Right cardiac atrium (tissue), 5 donors: ENCODE results near the gene CRYBB3. TPM values are rescaled to one million over a fixed set of nuclear protein-coding genes. Genes with fewer than 3 reads are reported as not detected.
A peak's percentile ranks its signal among the peaks of the same experiment; 100 is the strongest.

ENCODE experiments used
- ATAC-seq, 2 donors: fragments of 200-7000 bp; cut with Tn5 transposase; one replicate each; pipeline versions ENCODE4 v1.8.0 to v1.9.1; 2020; ENCODE audit warnings: moderate library complexity in 2 of 2, mild to moderate bottlenecking in 1 of 2
- DNase-seq, 3 donors: peaks; one replicate each; pipeline ENCODE4 v3.0.0-alpha.2; 2020
- H3K27ac ChIP-seq: one replicate; pipeline ENCODE4 v1.5.1; 2013; ENCODE audit warnings: mild to moderate bottlenecking, low read length, control low read depth, moderate library complexity
- H3K27me3 ChIP-seq: one replicate; pipeline ENCODE4 v1.6.1; 2013; ENCODE audit not compliant: control insufficient read depth, insufficient read depth
- H3K4me1 ChIP-seq: one replicate; pipeline ENCODE4 v1.6.1; 2013; ENCODE audit warnings: low read length; ENCODE audit not compliant: control insufficient read depth, insufficient read depth
- H3K4me3 ChIP-seq: one replicate; pipeline ENCODE4 v1.5.1; 2013; ENCODE audit warnings: low read length, control low read depth
- H3K9me3 ChIP-seq: one replicate; pipeline ENCODE4 v1.6.1; 2013; ENCODE audit warnings: low read length; ENCODE audit not compliant: control insufficient read depth
- WGBS: extraction: QIAGEN DNeasy Blood & Tissue Kit; methylation state at CpG from one replicate; pipeline ENCODE4 v1.1.7; 2013; 5-methylcytosine and 5-hydroxymethylcytosine counted together
- intact Hi-C, 4 donors: fragments of 100-400 bp; cut with DNase I; formaldehyde crosslinking; loops; one replicate each; pipeline versions ENCODE4 v1.11.0 to v1.14.0; 2022 to 2023
- polyA plus RNA-seq: library from polyadenylated mRNA; stranded (reverse); fragments of 200-250 nt; gene quantifications from one replicate; pipeline ENCODE4 v1.2.3, GENCODE V29; 2013
- total RNA-seq, 4 donors: library from RNA; stranded (reverse); fragmentation: NEBNext Ultra II Directional; extraction: Animal tissue kit (Norgen Biotek cat#: 25700); gene quantifications; one replicate each; pipeline ENCODE4 v1.2.1, GENCODE V29; 2021
- donor health status: healthy with polysubstance abuse.
- donor health status: DM: no; HTN: yes; CAD: no.
- donor health status: DM: no; HTN: no; CAD: no.
- donor health status: DM: no; HTN: yes; CAD: no; lungs with severe emphysema.
- donor health status: DM: yes; HTN: yes; CAD: no.

Gene CRYBB3
- total and polyA plus RNA-seq, 5 donors = 0.11 TPM; not detected in 4

DNA sequence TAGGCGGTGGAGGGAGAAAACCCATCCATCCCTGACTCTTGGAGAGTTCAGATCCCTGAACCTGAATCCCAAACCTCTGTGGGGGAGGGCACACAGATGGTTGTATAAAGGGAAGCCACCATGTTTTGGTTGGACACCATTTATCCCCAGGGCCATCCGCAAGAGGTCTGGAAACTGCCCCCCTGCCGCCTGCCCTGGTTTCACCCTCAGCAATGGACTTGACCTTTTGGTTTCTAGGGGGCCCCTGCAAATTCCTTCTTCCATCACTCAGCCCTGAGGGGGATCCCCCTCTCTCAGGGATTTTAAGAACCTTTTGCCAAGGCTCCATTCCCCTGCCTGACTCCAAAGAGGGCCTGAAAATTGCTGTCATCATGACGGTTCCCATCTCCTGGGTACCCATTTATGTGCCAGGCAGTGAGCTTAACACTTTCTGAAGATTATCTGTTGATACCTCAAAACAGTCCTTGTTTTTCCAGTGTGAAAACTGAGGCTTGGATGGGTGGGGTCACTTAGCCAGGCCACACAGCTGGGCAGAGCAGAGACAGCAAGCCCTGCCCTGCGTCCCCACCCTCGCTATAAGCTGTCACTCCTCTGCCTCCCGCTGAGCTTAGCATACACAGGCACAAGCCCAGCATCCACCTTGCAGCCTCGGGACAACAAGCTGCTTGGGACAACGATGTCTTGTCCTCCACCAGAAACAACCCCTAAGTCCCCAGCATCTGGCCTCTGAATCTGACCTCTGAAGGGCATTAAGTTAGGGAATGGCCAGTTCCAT lies 33.2 kb upstream of the CRYBB3 start:
- peak; percentile 32 to 63 for ATAC-seq
- H3K4me1 ChIP-seq = no peaks in the 10 kb centered on the region
- no peak overlapping the region for H3K27ac ChIP-seq
- intact Hi-C loops = no loop called here
- H3K27me3 ChIP-seq = no peaks in the 10 kb centered on the region
- DNase-seq = no peak
- H3K9me3 ChIP-seq = no peaks in the 10 kb centered on the region
- WGBS = 83% methylated on average over 9 of the region's 9 CpGs
- H3K4me3 ChIP-seq = no peak overlapping the region

DNA sequence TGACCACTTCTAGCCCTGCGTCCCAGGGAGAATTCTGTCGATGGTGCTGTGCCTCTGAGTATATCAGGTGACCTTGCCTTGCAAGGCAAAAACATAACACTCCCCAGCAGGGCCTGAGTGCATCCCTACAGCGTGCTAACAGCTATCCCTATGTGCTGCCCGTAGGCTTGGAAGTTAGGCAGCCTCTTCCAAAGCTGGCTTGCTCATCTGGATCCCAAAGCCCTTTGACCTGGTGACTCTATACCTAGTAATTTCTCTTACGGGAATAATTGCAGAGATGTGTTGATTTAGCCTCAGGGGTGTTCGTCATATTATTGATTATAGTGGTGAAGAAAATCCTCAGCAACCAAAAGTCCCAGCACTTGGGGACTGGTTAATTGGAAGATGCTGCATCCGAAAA lies 32.6 kb upstream of the CRYBB3 start:
- H3K27ac ChIP-seq = no peak overlapping the region
- H3K9me3 ChIP-seq = no peaks in the 10 kb centered on the region
- 84% methylated on average over 7 of the region's 7 CpGs for WGBS
- intact Hi-C loops = no loop called here
- no peak overlapping the region for H3K4me3 ChIP-seq
- DNase-seq (no peak), ATAC-seq (no peak)
- no peaks in the 10 kb centered on the region for H3K27me3 ChIP-seq
- no peaks in the 10 kb centered on the region for H3K4me1 ChIP-seq

DNA sequence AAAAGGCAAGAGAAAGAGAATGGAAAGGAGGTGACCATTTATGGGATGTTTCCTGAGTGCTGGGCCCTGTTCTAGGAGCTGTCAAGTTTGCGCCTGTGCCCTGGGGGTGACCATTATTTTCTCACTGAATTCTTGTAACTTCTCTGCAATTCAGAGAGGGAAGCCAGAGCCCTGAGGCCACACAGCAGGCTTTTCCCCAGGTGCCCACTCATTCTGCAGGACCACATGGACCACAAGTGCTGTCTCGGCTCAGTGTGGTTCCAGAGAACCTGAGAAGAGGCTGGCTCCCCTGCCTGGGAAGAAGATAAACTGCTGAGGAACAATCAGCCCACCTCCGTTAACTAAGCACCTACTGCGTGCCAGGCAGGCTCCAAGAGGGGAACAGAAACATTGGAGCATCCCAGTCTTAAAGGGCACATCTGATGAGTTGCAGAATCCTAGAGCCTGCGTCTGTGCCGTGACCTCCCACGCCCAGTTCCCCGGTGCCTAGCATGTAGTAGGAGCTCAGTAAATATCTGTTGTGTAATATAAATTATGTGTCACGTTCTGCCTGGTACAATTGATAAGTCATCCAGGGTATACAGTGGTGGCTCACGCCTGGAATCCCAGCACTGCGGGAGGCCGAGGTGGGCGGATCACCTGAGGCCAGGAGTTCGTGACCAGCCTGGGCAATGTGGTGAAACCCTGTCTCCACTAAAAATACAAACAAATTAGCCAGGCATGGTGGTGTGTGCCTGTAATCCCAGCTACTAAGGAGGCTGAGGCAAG lies 31.6 kb upstream of the CRYBB3 start:
- no peak for DNase-seq
- Histone ChIP-seq H3K4me1 (no peaks in the 10 kb centered on the region), H3K9me3 (no peaks in the 10 kb centered on the region), H3K27me3 (no peaks in the 10 kb centered on the region), H3K27ac (no peak overlapping the region), H3K4me3 (no peak overlapping the region)
- intact Hi-C loops = no loop called here
- WGBS = 92% methylated on average over 14 of the region's 14 CpGs
- ATAC-seq = no peak

DNA sequence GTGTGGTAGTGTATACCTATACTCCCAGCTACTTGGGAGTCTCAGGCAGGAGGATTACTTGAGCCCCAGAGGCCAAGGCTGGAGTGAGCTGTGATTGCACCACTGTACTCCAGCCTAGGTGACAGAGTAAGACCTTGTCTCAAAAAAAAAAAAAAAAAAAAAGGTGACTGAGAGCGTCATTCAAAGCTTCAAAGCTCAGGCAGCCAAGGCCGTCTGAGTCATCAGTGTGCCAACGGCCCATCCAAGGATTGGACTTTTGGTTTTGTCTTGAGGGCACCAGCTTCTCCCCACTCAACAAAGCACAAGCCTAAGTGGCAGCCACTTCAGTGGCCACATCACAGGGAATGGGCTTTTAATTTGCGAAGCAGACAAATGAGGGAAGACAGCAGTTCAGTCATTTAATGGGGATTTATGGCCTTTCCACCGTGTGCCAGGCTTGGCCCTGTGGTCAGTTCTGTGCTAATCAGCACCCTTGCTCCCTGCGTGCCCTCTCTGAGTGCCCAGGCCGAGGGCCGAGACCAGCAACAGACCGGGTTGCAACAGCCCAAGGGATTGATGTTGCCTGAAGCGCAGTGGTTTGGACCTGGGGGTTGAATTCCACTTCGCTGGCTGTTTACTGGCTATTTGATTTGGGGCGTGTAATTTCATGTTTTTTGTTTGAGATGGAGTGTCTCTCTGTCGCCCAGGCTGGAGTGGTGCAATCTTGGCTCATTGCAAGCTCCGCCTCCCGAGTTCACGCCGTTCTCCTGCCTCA lies 30.2 kb upstream of the CRYBB3 start:
- intact Hi-C loops = loop anchor here in 2 of 4 donors (2.0 to 5.0 kb wide), 3 partner anchors 57 to 89 kb away; no protein-coding TSS in a partner anchor
- DNase-seq = peak in 1 of 3 donors; percentile 24
- Histone ChIP-seq H3K9me3 (no peaks in the 10 kb centered on the region), H3K4me1 (no peaks in the 10 kb centered on the region), H3K27me3 (no peaks in the 10 kb centered on the region), H3K27ac (no peak overlapping the region), H3K4me3 (no peak overlapping the region)
- WGBS = 94% methylated on average over 17 of the region's 17 CpGs
- no peak for ATAC-seq

DNA sequence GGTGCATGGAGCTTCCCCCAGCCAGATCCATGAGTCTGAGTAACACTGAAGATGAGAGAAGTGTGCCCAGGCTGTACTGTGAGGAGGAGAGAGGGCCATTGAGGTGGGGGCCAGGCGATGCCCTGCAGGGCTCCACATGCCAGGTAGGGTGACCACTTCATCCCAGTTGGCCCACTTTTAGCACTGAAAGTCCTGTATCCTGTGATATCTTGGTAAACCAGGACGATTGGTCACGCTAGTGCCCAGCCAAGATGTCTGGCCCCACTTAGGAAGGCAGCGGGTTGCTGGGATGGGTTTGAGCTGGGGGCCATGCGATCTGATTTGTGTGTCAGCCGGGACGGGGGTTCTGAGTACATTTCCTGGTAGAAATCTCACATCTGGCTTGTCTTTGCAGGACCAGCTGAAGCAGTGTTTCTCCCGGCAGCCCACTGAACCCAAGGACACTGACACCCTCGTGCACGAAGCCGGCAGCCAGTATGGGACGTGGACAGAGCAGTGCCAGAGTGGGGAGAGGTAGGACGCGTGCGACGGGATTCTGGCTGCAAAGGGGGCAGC lies 29.2 kb upstream of the CRYBB3 start:
- no peaks in the 10 kb centered on the region for H3K4me1 ChIP-seq
- intact Hi-C loops = loop anchor here in 2 of 4 donors (2.0 to 5.0 kb wide), 3 partner anchors 58 to 90 kb away; no protein-coding TSS in a partner anchor
- no peak overlapping the region for H3K27ac ChIP-seq
- 89% methylated on average over 16 of the region's 16 CpGs for WGBS
- H3K9me3 ChIP-seq = no peaks in the 10 kb centered on the region
- no peaks in the 10 kb centered on the region for H3K27me3 ChIP-seq
- DNase-seq = no peak
- no peak overlapping the region for H3K4me3 ChIP-seq
- ATAC-seq = no peak

DNA sequence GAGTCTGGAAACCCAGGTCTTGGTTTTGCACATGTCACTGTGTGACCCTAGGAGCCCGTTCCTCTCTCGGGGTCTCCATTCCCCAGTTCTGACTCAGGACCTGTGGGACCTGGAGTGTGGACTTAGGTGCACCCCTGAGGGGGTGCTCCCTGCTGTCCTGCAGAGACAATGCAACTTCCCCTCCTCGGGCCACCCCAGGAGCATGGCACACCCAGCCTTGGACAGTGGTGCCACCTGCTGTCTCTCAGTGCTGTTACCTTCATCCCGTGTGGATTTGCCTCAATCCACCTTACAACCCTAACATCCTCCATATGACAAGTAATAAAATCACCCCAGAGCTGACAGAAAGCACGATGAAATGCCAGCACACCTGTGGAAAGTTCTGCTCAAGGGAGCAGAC lies 27.5 kb upstream of the CRYBB3 start:
- no peaks in the 10 kb centered on the region for H3K27me3 ChIP-seq
- no peak overlapping the region for H3K4me3 ChIP-seq
- H3K4me1 ChIP-seq = no peaks in the 10 kb centered on the region
- no peak overlapping the region for H3K27ac ChIP-seq
- ATAC-seq (peak; percentile 47 to 67), DNase-seq (peak in 1 of 3 donors; percentile 59)
- no peaks in the 10 kb centered on the region for H3K9me3 ChIP-seq
- intact Hi-C loops = loop anchor here in 1 of 4 donors (5.0 kb wide), 2 partner anchors 60 to 90 kb away; no protein-coding TSS in a partner anchor
- 53% methylated on average over 5 of the region's 5 CpGs for WGBS

DNA sequence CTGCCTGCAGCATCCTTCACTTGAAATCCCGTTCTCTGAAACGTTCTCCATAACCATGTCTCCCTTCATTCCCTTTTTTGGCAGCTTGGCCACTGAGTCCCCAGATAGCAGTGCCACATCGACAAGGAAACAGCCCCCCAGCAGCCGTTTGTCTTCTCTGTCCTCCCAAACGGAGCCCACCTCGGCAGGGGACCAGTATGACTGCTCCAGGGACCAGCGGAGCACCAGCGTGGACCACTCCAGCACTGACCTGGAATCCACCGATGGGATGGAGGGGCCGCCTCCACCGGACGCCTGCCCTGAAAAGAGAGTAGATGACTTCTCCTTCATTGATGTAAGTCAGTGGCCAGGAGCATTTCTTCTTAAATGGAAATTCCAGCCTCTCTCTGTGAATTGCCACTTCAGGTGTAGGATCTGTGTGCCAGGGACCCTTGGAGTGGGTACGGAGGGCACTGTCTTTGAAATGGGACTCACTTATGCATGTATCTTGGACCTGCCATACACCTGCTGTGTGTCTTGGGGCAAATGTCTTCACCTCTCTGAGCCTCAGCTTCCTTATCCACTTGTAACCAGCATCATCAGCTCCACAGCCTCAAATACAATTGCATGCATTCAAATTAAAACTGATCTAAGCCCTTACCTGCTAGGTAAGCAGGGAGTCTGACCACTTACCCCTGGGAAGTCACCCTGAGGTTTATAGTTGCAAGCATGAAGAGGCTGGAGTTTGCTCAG lies 25.3 kb upstream of the CRYBB3 start:
- intact Hi-C loops = loop anchor here in 1 of 4 donors (5.0 kb wide), 2 partner anchors 62 to 92 kb away; no protein-coding TSS in a partner anchor
- Histone ChIP-seq H3K4me3 (no peak overlapping the region), H3K27me3 (no peaks in the 10 kb centered on the region), H3K9me3 (no peaks in the 10 kb centered on the region), H3K27ac (no peak overlapping the region), H3K4me1 (no peaks in the 10 kb centered on the region)
- WGBS = 90% methylated on average over 13 of the region's 13 CpGs
- ATAC-seq = no peak
- DNase-seq = no peak

DNA sequence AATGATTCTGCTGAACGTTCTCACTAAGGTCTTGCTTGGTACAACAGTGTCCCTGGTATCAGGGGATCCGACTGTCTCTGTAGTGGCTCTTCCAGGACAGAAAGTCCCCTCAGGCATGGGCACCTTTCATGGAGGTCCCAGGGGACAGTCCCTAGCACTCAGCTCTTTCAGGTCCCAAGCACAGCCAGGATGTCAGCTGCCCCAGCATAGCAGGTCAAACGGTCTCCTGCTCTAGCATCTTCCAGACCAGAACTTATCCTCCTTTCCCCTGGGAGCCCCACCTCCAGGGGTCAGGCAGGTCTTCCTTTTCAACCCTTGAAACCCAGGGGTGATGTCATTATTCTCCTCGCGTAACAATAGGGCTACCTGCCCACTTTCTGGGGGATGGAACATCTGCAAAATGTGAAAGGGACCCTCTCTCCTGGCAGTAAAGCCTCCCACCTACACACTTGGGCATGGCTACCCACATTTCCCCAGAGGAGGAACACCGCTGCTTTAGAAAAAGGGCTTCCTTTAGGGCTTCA lies 24.7 kb upstream of the CRYBB3 start:
- intact Hi-C loops = loop anchor here in 1 of 4 donors (5.0 kb wide), 2 partner anchors 63 to 93 kb away; no protein-coding TSS in a partner anchor
- ATAC-seq = no peak

DNA sequence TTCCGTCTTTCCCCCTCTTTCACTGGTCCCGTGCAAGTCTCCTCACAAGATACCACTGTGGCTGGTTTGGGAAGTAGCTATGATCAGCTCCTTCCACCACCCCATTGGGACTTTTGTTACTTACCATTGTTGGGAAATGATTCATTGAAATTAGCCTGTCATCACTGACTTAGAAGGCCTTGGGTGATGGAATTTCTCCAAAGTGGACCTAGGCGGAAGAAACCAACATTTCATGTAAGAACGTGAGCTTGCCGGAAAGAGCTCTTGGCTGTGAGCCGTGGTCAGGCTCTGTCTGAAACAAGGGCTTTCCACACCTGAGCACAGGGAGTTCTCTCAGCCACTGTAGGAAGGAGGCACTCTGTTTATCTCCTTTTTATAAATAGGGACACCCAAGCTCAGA lies 23.5 kb upstream of the CRYBB3 start:
- 95% methylated on average over 6 of the region's 6 CpGs for WGBS
- Histone ChIP-seq H3K9me3 (no peaks in the 10 kb centered on the region), H3K27me3 (no peaks in the 10 kb centered on the region), H3K4me3 (no peak overlapping the region), H3K27ac (no peak overlapping the region), H3K4me1 (no peaks in the 10 kb centered on the region)
- DNase-seq (no peak), ATAC-seq (no peak)
- intact Hi-C loops = no loop called here

More for the DNA sequence above, 24.7 kb upstream of the CRYBB3 start:
- no peaks in the 10 kb centered on the region for H3K27me3 ChIP-seq
- no peaks in the 10 kb centered on the region for H3K4me1 ChIP-seq
- H3K4me3 ChIP-seq = no peak overlapping the region
- H3K9me3 ChIP-seq = no peaks in the 10 kb centered on the region
- WGBS = 80% methylated on average over 6 of the region's 6 CpGs
- DNase-seq = no peak
- no peak overlapping the region for H3K27ac ChIP-seq

DNA sequence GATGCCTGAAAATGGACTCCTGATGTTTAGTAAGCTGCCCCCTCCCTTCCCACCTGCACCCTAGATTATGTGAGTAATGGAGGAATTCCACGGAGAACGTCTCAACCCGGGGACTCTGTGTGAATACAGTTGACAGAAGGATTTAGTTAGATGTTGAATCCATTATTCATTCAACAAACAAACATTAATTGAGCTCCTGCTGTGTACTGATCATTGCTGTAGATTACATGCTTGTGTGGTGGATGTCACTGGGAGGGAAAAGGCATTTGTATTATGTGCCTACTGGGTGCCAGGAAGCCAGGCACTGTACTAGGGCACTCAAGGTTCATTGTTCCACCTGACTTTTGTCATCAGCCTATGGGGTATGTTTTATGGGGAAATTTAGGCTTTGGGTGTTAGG lies 22.9 kb upstream of the CRYBB3 start:
- intact Hi-C loops = no loop called here
- Histone ChIP-seq H3K27me3 (no peaks in the 10 kb centered on the region), H3K4me1 (no peaks in the 10 kb centered on the region), H3K4me3 (no peak overlapping the region), H3K9me3 (no peaks in the 10 kb centered on the region), H3K27ac (no peak overlapping the region)
- ATAC-seq = no peak
- no peak for DNase-seq
- WGBS = 90% methylated on average over 3 of the region's 3 CpGs
